SH-SY5Y (cell line): ENCODE measurements around the gene ZNF366.

Source experiments
- GATA2 ChIP-seq: IDR thresholded peaks from 2 replicates; pipeline ENCODE4 v1.6.1; 2011; ENCODE audit warnings: mild to moderate bottlenecking, low read depth, low read length
- GATA3 ChIP-seq: IDR thresholded peaks from 2 replicates; pipeline ENCODE4 v1.6.1; 2011; ENCODE audit warnings: low read depth, mild to moderate bottlenecking, low read length, moderate library complexity

DNA sequence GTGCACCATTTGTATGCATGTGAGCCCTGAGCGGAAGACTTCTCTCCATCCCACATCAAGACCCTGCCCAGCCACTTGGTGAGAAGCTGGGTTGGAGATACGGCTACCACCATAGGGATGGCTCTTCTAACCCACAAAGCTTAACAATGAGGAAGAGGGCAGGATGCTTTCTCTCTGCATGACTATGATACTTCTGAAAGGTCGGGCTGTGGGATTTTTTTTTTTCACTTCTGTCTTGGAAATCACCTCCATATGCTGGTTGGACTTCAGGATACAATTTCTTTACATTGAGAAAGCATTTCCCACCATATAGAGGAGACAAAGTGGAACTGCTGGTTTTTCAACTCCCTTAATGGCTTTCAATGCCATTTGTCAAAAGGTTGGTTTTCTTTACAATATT, 30.5 kb downstream of the ZNF366 start:
- no peak for TF ChIP-seq GATA2
- no peak for TF ChIP-seq GATA3
